Activated B cell treated with CpG ODN at 0.5 μM for 24 hours (primary cell): Measurements from ENCODE around the gene CYTL1. TPM values are rescaled to one million over a fixed set of nuclear protein-coding genes. Genes with fewer than 3 reads are reported as not detected.
A peak's percentile ranks its signal among the peaks of the same experiment; 100 is the strongest.
"Not testable (repeated sequence)": the region's sequence is repeated elsewhere in the genome, so short reads cannot be mapped to it uniquely, and the experiment has no call there.

Experiments
- ATAC-seq: fragments of 200-7000 bp; cut with Tn5 transposase; one replicate; pipeline ENCODE4 v1.10.0; 2021; ENCODE audit warnings: low read depth, mild to moderate bottlenecking, moderate library complexity
- CTCF ChIA-PET: fragments of 350-600 bp; sonication (Branson Sonifier 250); formaldehyde crosslinking; loops from one replicate; lab custom pipeline; 2021; ENCODE audit warnings: antibody characterized with exemption; lab: Charles Lee
- POLR2A ChIA-PET: fragments of 350-600 bp; sonication (Branson Sonifier 250); formaldehyde crosslinking; loops from one replicate; lab custom pipeline; 2021; ENCODE audit warnings: antibody characterized with exemption; lab: Charles Lee
- DNase-seq: peaks from one replicate; pipeline ENCODE4 v3.0.0; 2022
- H3K27ac Mint-ChIP-seq: one replicate; pipeline ENCODE4 v1.8.0; 2020; ENCODE audit warnings: mixed read lengths
- H3K27me3 Mint-ChIP-seq: one replicate; pipeline ENCODE4 v1.8.0; 2021; ENCODE audit warnings: mixed read lengths
- H3K36me3 Mint-ChIP-seq: one replicate; pipeline ENCODE4 v1.8.0; 2021; ENCODE audit warnings: low read depth, mixed read lengths
- H3K4me1 Mint-ChIP-seq: one replicate; pipeline ENCODE4 v1.8.0; 2021; ENCODE audit warnings: mixed read lengths
- H3K4me3 Mint-ChIP-seq: one replicate; pipeline ENCODE4 v1.8.0; 2020; ENCODE audit warnings: mild to moderate bottlenecking, mixed read lengths
- H3K9me3 Mint-ChIP-seq: one replicate; pipeline ENCODE4 v1.8.0; 2020; ENCODE audit warnings: mixed read lengths
- intact Hi-C: fragments of 100-400 bp; cut with micrococcal nuclease; formaldehyde crosslinking; loops from one replicate; pipeline ENCODE4 v1.15.1; 2024
- total RNA-seq: library from RNA; stranded (reverse); gene quantifications from 2 replicates; pipeline ENCODE4 v1.2.3, GENCODE V29; 2022
- TF ChIP-seq, protein P1 (sequence below): fragments of 200-600 bp; IDR thresholded peaks from one replicate; pipeline ENCODE4 v1.8.0; 2022; ENCODE audit warnings: antibody characterized with exemption, mild to moderate bottlenecking

Gene CYTL1
- total RNA-seq, 1 donor from 2014 or later = not detected

DNA sequence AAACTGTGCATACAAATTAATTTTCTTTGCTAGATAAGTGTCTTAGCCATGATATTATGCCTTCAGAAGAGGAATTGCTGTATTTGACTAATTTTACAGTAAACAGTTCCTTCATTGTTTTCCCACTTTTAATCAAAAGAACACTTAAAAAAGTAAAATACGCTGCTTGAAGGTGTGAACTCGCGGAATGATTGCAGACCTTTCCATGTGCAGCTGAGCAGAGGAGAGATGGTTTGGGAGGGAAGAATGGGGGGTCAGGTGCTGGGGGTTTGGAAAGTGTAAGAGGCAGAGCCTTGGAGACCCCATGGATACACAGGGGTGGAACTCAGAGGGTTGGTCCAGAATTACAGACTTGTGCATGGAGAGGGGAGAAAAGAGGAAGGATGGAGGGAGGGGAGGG is 15.3 kb downstream of the CYTL1 start:
- ChIA-PET POLR2A (no interaction called here), CTCF (no interaction called here)
- Mint-ChIP-seq H3K4me3 (no peak overlapping the region), H3K4me1 (no peaks in the 10 kb centered on the region), H3K36me3 (no peaks in the 10 kb centered on the region), H3K27ac (no peak overlapping the region), H3K9me3 (no peaks in the 10 kb centered on the region), H3K27me3 (peaks cover 18% of the 10 kb centered on the region)
- ATAC-seq (no peak), DNase-seq (no peak)
- TF ChIP-seq, protein P1, sequence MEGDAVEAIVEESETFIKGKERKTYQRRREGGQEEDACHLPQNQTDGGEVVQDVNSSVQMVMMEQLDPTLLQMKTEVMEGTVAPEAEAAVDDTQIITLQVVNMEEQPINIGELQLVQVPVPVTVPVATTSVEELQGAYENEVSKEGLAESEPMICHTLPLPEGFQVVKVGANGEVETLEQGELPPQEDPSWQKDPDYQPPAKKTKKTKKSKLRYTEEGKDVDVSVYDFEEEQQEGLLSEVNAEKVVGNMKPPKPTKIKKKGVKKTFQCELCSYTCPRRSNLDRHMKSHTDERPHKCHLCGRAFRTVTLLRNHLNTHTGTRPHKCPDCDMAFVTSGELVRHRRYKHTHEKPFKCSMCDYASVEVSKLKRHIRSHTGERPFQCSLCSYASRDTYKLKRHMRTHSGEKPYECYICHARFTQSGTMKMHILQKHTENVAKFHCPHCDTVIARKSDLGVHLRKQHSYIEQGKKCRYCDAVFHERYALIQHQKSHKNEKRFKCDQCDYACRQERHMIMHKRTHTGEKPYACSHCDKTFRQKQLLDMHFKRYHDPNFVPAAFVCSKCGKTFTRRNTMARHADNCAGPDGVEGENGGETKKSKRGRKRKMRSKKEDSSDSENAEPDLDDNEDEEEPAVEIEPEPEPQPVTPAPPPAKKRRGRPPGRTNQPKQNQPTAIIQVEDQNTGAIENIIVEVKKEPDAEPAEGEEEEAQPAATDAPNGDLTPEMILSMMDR = no peak
- intact Hi-C loops = no loop called here

DNA sequence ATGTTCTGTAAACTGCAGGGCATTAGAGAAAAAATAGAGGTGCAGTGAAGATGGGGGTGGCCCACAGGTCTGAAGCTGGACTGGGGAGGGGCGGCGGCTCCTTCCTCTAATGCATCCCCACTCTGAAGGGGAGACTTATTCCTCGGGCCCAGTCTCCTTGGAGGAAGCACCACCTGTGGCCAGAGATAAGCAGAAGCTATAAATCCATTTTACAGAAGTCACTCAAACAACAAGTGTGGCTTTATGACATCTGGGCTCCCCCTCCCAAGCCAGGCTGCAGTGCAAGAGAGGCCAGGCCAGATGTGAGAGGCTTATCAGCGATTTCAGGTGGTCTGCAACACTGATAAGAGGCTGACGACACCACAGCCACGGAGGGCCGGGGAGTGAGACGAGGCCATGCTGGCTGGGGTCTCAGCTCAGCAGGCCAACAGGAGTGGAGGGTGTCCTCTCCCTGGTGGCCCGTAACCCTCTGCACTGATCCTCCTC is 15.8 kb downstream of the CYTL1 start:
- Mint-ChIP-seq H3K27me3 (peaks cover 17% of the 10 kb centered on the region), H3K36me3 (no peaks in the 10 kb centered on the region), H3K27ac (no peak overlapping the region), H3K4me1 (no peaks in the 10 kb centered on the region), H3K9me3 (no peaks in the 10 kb centered on the region), H3K4me3 (no peak overlapping the region)
- ATAC-seq (no peak), DNase-seq (no peak)
- intact Hi-C loops = no loop called here
- CTCF ChIA-PET = no interaction called here
- POLR2A ChIA-PET = interaction anchor here (0.6 kb wide), 1 partner anchor 27 kb away, joined by 3 read pairs; no protein-coding TSS in a partner anchor
- TF ChIP-seq, protein P1 = no peak

DNA sequence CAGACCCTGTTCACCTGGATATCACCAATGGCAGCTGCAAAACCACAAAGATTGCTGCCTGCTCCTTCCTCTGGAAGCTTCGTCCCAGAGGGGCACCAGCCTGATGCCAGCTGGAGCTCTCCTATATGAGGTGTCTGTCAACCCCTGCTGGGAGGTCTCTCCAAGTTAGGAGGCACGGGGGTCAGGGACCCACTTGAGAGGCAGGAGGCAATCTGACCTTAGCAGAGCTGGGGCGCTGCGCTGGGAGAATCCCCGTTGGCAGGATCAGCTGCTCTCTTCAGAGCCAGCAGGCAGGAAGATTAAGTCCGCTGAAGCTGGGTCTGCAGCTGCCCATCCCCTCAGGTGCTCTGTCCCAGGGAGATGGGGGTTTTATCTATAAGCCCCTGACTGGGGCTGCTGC is 17.6 kb downstream of the CYTL1 start:
- intact Hi-C loops, CTCF ChIA-PET, POLR2A ChIA-PET, DNase-seq, H3K4me3 Mint-ChIP-seq, H3K9me3 Mint-ChIP-seq, H3K4me1 Mint-ChIP-seq, H3K27ac Mint-ChIP-seq, ATAC-seq, H3K36me3 Mint-ChIP-seq: not testable (repeated sequence)
- peaks cover 15% of the 10 kb centered on the region for H3K27me3 Mint-ChIP-seq

DNA sequence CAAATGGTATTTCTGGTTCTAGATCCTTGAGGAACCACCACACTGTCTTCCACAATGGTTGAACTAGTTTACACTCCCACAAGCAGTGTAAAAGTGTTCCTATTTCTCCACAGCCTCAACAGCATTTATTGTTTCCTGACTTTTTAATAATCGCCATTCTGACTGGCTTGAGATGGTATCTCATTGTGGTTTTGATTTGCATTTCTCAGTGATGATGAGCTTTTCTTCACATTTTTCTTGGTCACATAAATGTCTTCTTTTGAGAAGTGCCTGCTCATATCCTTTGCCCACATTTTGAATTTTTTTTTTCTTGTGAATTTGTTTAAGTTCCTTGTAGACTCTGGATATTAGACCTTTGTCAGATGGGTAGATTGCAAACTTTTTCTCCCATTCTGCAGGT is 22.3 kb downstream of the CYTL1 start:
- H3K9me3 Mint-ChIP-seq = not testable (repeated sequence)

DNA sequence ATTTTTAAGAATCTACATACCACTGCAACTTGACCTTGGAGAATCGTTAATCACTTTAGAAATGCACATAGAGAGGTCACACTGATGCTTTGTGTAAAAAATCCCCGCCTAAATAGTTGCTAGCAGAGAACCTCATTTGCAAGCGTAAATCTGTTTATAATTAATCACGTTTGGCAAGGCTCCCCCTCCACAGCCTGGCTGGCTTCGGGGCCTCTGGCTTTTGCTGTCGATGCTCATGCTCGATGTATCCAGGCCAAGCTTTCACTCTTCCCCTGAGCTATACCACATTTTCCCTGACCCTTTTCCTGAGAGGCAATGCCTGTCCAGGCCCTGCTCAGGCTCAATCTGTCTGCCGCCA is 23.4 kb downstream of the CYTL1 start:
- Mint-ChIP-seq H3K4me3 (no peak overlapping the region), H3K36me3 (no peaks in the 10 kb centered on the region), H3K4me1 (peaks cover 7% of the 10 kb centered on the region), H3K9me3 (no peaks in the 10 kb centered on the region), H3K27ac (no peak overlapping the region), H3K27me3 (peaks cover 14% of the 10 kb centered on the region)
- POLR2A ChIA-PET = no interaction called here
- ATAC-seq (no peak), DNase-seq (no peak)
- CTCF ChIA-PET = no interaction called here
- TF ChIP-seq, protein P1 = no peak
- intact Hi-C loops = loop anchor here (1.0 to 2.0 kb wide), 5 partner anchors 52 to 817 kb away; no protein-coding TSS in a partner anchor

More for the DNA sequence above, 22.3 kb downstream of the CYTL1 start:
- H3K36me3 Mint-ChIP-seq, POLR2A ChIA-PET, DNase-seq, H3K4me1 Mint-ChIP-seq, H3K27ac Mint-ChIP-seq, CTCF ChIA-PET, intact Hi-C loops, H3K4me3 Mint-ChIP-seq, ATAC-seq: not testable (repeated sequence)
- H3K27me3 Mint-ChIP-seq = peaks cover 14% of the 10 kb centered on the region

DNA sequence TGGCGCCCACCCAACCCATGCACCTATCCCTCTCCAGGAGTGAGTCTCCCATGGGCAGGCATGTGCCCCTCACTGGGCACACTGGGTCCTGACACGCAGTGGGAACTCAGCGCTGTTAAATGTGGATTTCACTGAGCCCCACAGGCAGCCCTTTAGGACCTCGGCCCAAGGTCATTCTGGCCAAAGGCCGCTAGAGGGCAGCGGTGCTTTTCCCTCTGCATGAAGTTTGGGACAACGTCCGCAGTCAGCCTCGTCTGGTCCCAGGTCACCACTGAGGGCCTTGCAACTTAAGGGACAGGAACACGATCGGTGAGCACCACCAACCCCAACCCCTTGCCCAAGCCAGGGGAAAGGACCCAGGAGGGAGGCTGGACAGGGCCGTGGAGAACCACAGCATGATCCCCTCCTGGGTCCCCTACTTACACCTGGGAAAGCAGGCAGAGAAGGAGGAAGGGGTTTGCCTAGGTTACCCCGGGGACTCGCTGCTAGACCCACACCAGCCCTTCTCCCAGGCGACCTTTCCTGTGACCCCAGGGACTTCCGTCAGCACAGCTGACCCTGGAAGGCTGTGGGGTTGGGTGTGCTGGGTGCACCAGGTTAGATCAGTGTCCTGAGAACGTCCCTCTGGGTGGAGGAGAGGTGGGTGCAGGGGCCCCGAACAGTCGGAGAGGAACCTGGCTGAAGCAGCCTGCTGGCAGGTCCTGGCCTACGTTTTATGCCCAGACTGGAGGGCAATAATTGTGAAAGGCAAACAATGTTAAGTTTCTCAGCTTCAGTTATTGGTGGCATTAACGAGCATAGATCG is 24.0 kb downstream of the CYTL1 start:
- Mint-ChIP-seq H3K36me3 (no peaks in the 10 kb centered on the region), H3K9me3 (no peaks in the 10 kb centered on the region), H3K27ac (no peak overlapping the region), H3K27me3 (peaks cover 14% of the 10 kb centered on the region), H3K4me3 (no peak overlapping the region), H3K4me1 (peaks cover 7% of the 10 kb centered on the region)
- ChIA-PET POLR2A (no interaction called here), CTCF (interaction anchor here (0.6 to 1.9 kb wide), 2 partner anchors 52 to 486 kb away, joined by 4 to 13 read pairs; no protein-coding TSS in a partner anchor)
- DNase-seq (peak; percentile 42), ATAC-seq (peak; percentile 52)
- TF ChIP-seq, protein P1 = peak; percentile 78
- intact Hi-C loops = loop anchor here (1.0 to 2.0 kb wide), 5 partner anchors 51 to 817 kb away; no protein-coding TSS in a partner anchor
